ENCODE data around the gene ITGB1.

Gene ITGB1

DNA sequence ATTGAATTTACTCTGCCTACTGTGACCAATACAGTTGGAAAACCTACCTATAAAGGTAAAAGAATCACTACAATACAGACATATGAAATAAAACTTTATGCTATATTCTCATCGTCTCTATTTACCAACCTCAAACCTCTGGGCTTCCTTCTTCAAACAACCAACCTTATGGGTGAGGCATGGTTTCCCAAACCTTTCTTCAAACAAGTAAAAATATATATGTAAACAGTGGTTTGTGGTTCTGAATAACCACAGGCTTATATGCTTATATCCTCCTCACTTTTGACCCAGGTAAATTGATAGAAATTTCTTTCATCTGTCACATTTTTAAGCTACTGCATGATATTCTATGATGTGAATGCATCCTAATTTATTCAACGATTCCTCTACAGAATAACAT lies 103.6 kb downstream of the ITGB1 start:
- no peak for DNase-seq (ENCODE audit: low read depth in 1 of 2, low spot score in 1 of 2)
- in situ Hi-C loops (cut with HindIII; ENCODE audit: low pct_unique_long_range_greater_than_20kb, low sequenced_read_pairs) = no loop called here

DNA sequence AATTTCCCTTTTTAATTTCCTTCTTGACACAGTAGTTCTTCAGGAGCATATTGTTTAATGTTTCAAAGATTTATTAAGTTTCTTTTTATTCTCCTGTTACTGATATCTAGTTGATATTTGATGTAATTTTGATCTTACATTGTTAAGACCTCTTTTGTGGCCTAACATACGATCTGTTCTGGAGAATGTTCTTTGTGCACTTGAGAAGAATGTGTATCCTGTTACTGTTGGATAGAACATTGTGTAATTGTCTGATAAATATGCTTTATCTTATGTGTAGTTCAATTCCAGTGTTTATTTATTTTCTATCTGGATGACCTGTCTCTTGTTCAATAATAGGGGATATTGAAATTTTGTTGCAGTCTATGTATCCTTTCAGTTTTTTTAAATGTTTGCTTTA lies 106.7 kb downstream of the ITGB1 start:
- in situ Hi-C loops (cut with HindIII; ENCODE audit: low pct_unique_long_range_greater_than_20kb, low sequenced_read_pairs) = no loop called here
- no peak for DNase-seq (ENCODE audit: low read depth in 1 of 2, low spot score in 1 of 2)
- TF ChIP-seq JUND (IDR thresholded peaks at IDR 0.05; ENCODE audit: low read depth) = no peak

More for the DNA sequence above, 103.6 kb downstream of the ITGB1 start:
- TF ChIP-seq JUND (IDR thresholded peaks at IDR 0.05; ENCODE audit: low read depth) = no peak
